Mesenteric fat pad (tissue), 1 donor: Measurements from ENCODE around the gene SHROOM2. TPM values are rescaled to one million over a fixed set of nuclear protein-coding genes. Genes with fewer than 3 reads are reported as not detected.

Experiments
- total RNA-seq: library from RNA; stranded (reverse); fragmentation: NEBNext Ultra II Directional; extraction: Animal tissue kit (Norgen Biotek cat#: 25700); gene quantifications from one replicate; pipeline ENCODE4 v1.2.1, GENCODE V29; 2021
- donor health status: DM: yes; HTN: yes; CAD: no.

The SHROOM2 gene
- total RNA-seq, 1 donor from 2014 or later: 0.58 TPM

Other genes starting within 250 kb of the SHROOM2 start
- gene GPR143, start 20.6 kb upstream of the SHROOM2 start, total RNA-seq: not detected
- gene CLDN34, start 180.9 kb downstream of the SHROOM2 start, total RNA-seq: not detected